Aortic smooth muscle cell (primary cell): ENCODE results near the gene CDC20B. TPM values are rescaled to one million over a fixed set of nuclear protein-coding genes. Genes with fewer than 3 reads are reported as not detected.

ENCODE experiments used
- total RNA-seq: library from RNA; depleted of rRNA; stranded (reverse); fragments of >200 nt; gene quantifications from 2 replicates; pipeline ENCODE4 v1.2.3, GENCODE V29; 2014

CDC20B gene, protein sequence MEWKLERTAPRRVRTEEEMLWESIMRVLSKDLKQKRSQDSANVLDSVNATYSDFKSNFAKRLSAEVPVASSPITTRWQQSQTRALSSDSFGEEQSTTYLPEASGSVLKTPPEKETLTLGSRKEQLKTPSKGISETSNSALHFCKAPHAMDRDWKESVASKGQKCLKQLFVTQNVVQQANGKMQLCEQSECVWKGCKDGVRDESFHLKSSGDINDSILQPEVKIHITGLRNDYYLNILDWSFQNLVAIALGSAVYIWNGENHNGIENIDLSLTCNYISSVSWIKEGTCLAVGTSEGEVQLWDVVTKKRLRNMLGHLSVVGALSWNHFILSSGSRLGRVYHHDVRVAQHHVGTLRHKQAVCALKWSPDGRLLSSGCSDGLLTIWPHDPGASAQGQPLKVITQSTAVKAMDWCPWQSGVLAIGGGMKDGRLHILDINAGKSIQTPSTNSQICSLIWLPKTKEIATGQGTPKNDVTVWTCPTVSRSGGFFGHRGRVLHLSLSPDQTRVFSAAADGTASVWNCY
- total RNA-seq, result 0.06 and 0.13 TPM in 2 replicates

DNA sequence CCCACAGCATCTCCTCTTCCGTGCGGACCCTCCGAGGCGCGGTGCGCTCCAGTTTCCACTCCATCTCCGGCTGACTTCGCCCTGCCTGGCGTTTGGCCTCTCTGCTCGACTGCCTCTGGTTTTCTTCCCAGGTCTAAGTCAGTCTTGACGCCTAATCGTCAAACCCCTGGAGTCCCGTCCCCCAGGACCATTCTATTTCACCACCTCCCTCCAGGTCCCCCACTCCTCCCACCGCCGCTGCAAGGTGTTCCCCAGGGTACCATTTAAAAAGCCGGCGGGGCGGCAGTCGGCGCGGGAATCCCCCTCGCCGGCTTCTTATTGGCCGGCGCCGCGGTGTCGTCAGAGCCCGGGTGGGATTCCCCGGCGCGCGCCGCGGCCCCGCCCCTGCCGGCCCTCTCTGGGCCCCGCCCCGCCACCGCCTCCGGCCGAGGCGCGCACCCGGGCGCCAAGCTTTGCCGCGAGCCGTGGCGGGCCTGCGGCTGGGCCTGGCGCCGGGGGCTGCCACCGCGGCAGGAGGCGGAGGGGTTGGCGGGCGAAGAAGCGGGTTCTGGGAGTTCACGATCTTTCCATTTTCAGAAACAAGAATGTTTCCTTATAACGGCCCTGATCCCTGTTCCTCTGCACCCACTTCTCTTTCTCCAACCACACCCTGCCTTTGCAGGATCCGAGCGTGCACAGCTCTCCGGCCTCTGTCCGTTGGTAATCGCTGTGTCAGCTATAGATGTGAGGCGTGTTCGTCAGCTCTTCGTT is at the start of gene CDC20B:
TSS of gene CDC20B (minus strand) at position 241 of the 750 bp plus-strand sequence. CDS start at position 64, 177 bp downstream.

GRCh38 chr5:55159763-55160492 is 13.0 kb downstream of the CDC20B start, which contains the start of gene GPX8:
TSS of gene GPX8 (plus strand) at chr5:55160171. CDS start at chr5:55160193, 22 bp downstream.

DNA sequence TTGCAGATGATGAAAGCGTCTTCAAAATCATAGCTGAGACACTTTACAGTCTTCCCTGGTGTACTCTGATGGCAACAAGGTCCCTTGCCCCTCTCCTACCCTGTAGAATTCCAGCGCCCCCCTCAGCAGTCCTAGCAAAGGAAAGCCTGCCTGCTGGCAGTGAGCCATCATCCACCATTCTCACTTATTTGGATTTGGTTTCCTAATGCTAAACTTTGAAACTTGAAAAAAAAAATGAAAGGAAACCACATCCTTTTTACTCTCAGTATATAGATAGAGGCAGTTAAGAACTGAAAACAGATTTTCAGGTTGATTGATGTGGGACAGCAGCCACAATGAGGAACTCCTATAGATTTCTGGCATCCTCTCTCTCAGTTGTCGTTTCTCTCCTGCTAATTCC is 70.6 kb downstream of the CDC20B start, which contains the start of gene GZMA:
TSS of gene GZMA (plus strand) at position 299 of the 400 bp plus-strand sequence. CDS start at position 336, 37 bp downstream.

Other genes with a start within 250 kb of the CDC20B start
- 138 and 406 TPM in 2 replicates for gene ESM1, start 187.6 kb downstream of the CDC20B start, total RNA-seq
- gene GZMK, start 148.9 kb downstream of the CDC20B start, total RNA-seq, result not detected in 2 replicates
- not detected in 2 replicates for gene GZMA, start 70.5 kb downstream of the CDC20B start, total RNA-seq
- 91.9 and 108 TPM in 2 replicates for gene GPX8, start 13.0 kb downstream of the CDC20B start, total RNA-seq
- gene MCIDAS, start 54.1 kb upstream of the CDC20B start, total RNA-seq, result not detected in 2 replicates
- gene CCNO, start 60.4 kb upstream of the CDC20B start, total RNA-seq, result 0.40 and 0.50 TPM in 2 replicates
- 44.5 and 46.5 TPM in 2 replicates for gene DHX29, start 134.5 kb upstream of the CDC20B start, total RNA-seq
- gene MTREX, start 134.8 kb upstream of the CDC20B start, total RNA-seq, result 110 and 112 TPM in 2 replicates